Progenitor cell of endocrine pancreas (in vitro differentiated cells): ENCODE data around the gene SPATA2. TPM values are rescaled to one million over a fixed set of nuclear protein-coding genes. Genes with fewer than 3 reads are reported as not detected.

Experiments used
- DNase-seq: peaks from one replicate; pipeline ENCODE4 v3.0.0; 2021; ENCODE audit warnings: low spot score; ENCODE audit not compliant: unreplicated experiment
- H3K27ac Mint-ChIP-seq: 2 replicates; pipeline ENCODE4 v1.8.0; 2021; ENCODE audit warnings: mild to moderate bottlenecking, moderate library complexity, mixed read lengths
- H3K27me3 Mint-ChIP-seq: 2 replicates; pipeline ENCODE4 v1.8.0; 2021; ENCODE audit warnings: mixed read lengths
- H3K36me3 Mint-ChIP-seq: 2 replicates; pipeline ENCODE4 v1.8.0; 2022; ENCODE audit warnings: mixed read lengths; ENCODE audit not compliant: insufficient read depth
- H3K4me1 Mint-ChIP-seq: 2 replicates; pipeline ENCODE4 v1.8.0; 2021; ENCODE audit warnings: low read depth, mixed read lengths
- H3K4me3 Mint-ChIP-seq: 2 replicates; pipeline ENCODE4 v1.8.0; 2021; ENCODE audit warnings: low read depth, mild to moderate bottlenecking, moderate library complexity, mixed read lengths
- H3K9me3 Mint-ChIP-seq: 2 replicates; pipeline ENCODE4 v1.8.0; 2021; ENCODE audit warnings: low read depth, mixed read lengths
- CTCF ChIP-seq: fragments of 200-600 bp; sonication (generic); IDR thresholded peaks from one replicate; pipeline ENCODE4 v1.5.0; 2021; ENCODE audit warnings: antibody characterized with exemption, mild to moderate bottlenecking; ENCODE audit not compliant: unreplicated experiment
- total RNA-seq: library from RNA; stranded (reverse); gene quantifications from 2 replicates; pipeline ENCODE4 v1.2.1, GENCODE V29; 2021

SPATA2 gene
- total RNA-seq, 1 donor from 2014 or later = 9.5 TPM

DNA sequence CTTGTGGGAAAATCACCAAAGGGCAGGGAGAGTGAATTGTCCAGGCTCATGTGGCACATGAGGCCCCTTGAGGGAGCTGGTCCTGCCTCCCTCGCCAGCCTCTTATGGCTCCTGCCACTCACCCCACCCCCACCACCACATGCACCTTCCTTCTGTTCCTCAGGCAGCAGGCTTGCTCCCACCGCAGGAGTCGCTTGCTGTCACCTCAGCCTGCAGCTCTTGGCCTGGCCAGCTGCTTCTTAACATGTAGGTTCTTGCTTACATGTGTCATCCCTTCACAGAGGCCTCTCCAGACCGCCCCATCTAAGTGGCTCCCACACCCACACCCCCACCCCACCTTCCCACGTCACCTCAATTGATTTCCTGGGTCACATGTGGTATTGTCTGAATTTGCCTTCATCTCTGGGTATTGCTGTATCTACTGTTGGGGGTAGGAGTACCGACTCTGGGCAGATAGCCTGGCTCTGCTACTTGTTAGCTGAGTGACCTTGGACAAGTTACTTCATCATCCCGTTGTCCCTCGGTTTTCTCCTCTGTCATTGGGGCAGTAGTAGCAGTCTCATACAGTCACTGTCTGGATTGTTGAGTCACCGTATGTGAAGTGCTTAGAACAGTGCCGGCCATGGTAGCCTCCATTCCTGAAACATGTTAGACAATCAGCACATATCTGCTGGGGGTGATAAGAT lies 61.0 kb downstream of the SPATA2 start:
- H3K9me3 Mint-ChIP-seq = no peaks in the 10 kb centered on the region
- peaks cover 2% of the 10 kb centered on the region for H3K4me1 Mint-ChIP-seq
- DNase-seq = no peak
- no peak overlapping the region for H3K4me3 Mint-ChIP-seq
- no peaks in the 10 kb centered on the region for H3K27me3 Mint-ChIP-seq
- H3K27ac Mint-ChIP-seq = no peak overlapping the region
- peaks cover 4% of the 10 kb centered on the region for H3K36me3 Mint-ChIP-seq
- TF ChIP-seq CTCF = no peak

- Mint-ChIP-seq H3K9me3 (no peaks in the 10 kb centered on the region), H3K27ac (no peak overlapping the region), H3K4me3 (no peak overlapping the region), H3K27me3 (no peaks in the 10 kb centered on the region), H3K4me1 (peaks cover 2% of the 10 kb centered on the region), H3K36me3 (peaks cover 4% of the 10 kb centered on the region)
- DNase-seq = no peak
- no peak for TF ChIP-seq CTCF
These were observed 61.7 kb downstream of the SPATA2 start for GRCh38 chr20:49853640-49854039.

Other genes with a start within 250 kb of the SPATA2 start
- gene B4GALT5, start 201.7 kb downstream of the SPATA2 start, total RNA-seq = 58.6 and 58.8 TPM in 2 replicates
- gene SLC9A8, start 102.7 kb downstream of the SPATA2 start, total RNA-seq = 9.9 and 11.4 TPM in 2 replicates
- gene RNF114, start 20.9 kb upstream of the SPATA2 start, total RNA-seq = 56.6 and 62.3 TPM in 2 replicates
- 1.3 and 1.7 TPM in 2 replicates for gene SNAI1, start 67.5 kb upstream of the SPATA2 start, total RNA-seq
- gene UBE2V1, start 197.6 kb upstream of the SPATA2 start, total RNA-seq = 150 and 157 TPM in 2 replicates
- 26.0 and 31.0 TPM in 2 replicates for gene PEDS1, start 238.2 kb upstream of the SPATA2 start, total RNA-seq